ENCODE measurements around the gene CDC25B.
"Not testable (repeated sequence)": the region's sequence is repeated elsewhere in the genome, so short reads cannot be mapped to it uniquely, and the experiment has no call there.

The CDC25B gene

GRCh38 chr20:3811467-3812258 is 15.6 kb downstream of the CDC25B start:
- peak; percentile 94 for DNase-seq

GRCh38 chr20:3812259-3812681 is 16.2 kb downstream of the CDC25B start:
- DNase-seq, result no peak

GRCh38 chr20:3812975-3813847 is 17.1 kb downstream of the CDC25B start:
- no peak for DNase-seq

- no peak for DNase-seq
Measured at GRCh38 chr20:3813848-3814581, 17.9 kb downstream of the CDC25B start.

- DNase-seq, result no peak
Measured at GRCh38 chr20:3814928-3815495, 18.9 kb downstream of the CDC25B start.

- peak; percentile 70 for DNase-seq
Measured at GRCh38 chr20:3815703-3816315, 19.7 kb downstream of the CDC25B start.

- no peak for DNase-seq
Measured at GRCh38 chr20:3818155-3819151, 22.3 kb downstream of the CDC25B start.

GRCh38 chr20:3819411-3820047 is 23.4 kb downstream of the CDC25B start:
- no peak for DNase-seq

GRCh38 chr20:3820048-3820900 is 24.2 kb downstream of the CDC25B start, which contains the start of gene AP5S1:
TSS of gene AP5S1 (plus strand) at chr20:3820547. CDS start at chr20:3822118, 1,571 bp downstream.
- DNase-seq, result peak; percentile 98

- no peak for DNase-seq
Measured at GRCh38 chr20:3820901-3821727, 25.0 kb downstream of the CDC25B start.

- DNase-seq, result no peak
Measured at GRCh38 chr20:3821996-3822395, 25.9 kb downstream of the CDC25B start.

- no peak for DNase-seq
Measured at GRCh38 chr20:3823881-3824280, 27.8 kb downstream of the CDC25B start.

GRCh38 chr20:3825526-3825925 is 29.4 kb downstream of the CDC25B start:
- no peak for DNase-seq

GRCh38 chr20:3826420-3826819 is 30.3 kb downstream of the CDC25B start:
- DNase-seq, result no peak

- no peak for DNase-seq
Measured at GRCh38 chr20:3828798-3829197, 32.7 kb downstream of the CDC25B start.

GRCh38 chr20:3829891-3830290 is 33.8 kb downstream of the CDC25B start:
- not testable (repeated sequence) for DNase-seq

- no peak for DNase-seq
Measured at GRCh38 chr20:3836132-3836531, 40.0 kb downstream of the CDC25B start.

GRCh38 chr20:3839328-3839727 is 43.2 kb downstream of the CDC25B start:
- no peak for DNase-seq

Data from activated CD8-positive, alpha-beta memory T cell treated with anti-CD3 and anti-CD28 coated beads for 24 hours (primary cell).